RWPE2 (cell line): ENCODE measurements around the gene INTS14.

Source experiments
- ATAC-seq: fragments of 200-7000 bp; cut with Tn5 transposase; 3 replicates; pipeline ENCODE4 v1.9.1; 2021; ENCODE audit warnings: low read depth
- DNase-seq: peaks from one replicate; pipeline ENCODE4 v3.0.0-alpha.2; 2020; ENCODE audit warnings: low spot score
- H3K27ac ChIP-seq: fragments of 450-650 bp; 2 replicates; pipeline ENCODE4 v1.5.1; 2017; ENCODE audit warnings: mild to moderate bottlenecking; ENCODE audit not compliant: poor library complexity, severe bottlenecking
- H3K27me3 ChIP-seq: fragments of 250-450 bp; sonication (Bioruptor Pico); 2 replicates; pipeline ENCODE4 v1.5.1; 2021; ENCODE audit warnings: mild to moderate bottlenecking, moderate library complexity; ENCODE audit not compliant: insufficient read depth, poor library complexity, severe bottlenecking
- H3K36me3 ChIP-seq: fragments of 250-450 bp; sonication (Bioruptor Pico); 2 replicates; pipeline ENCODE4 v1.5.1; 2020; ENCODE audit warnings: low read depth, mild to moderate bottlenecking, moderate library complexity
- H3K4me1 ChIP-seq: fragments of 250-450 bp; sonication (Bioruptor Pico); 2 replicates; pipeline ENCODE4 v1.5.1; 2021; ENCODE audit warnings: mild to moderate bottlenecking, moderate library complexity; ENCODE audit not compliant: insufficient read depth, poor library complexity, severe bottlenecking
- H3K4me3 ChIP-seq: fragments of 250-450 bp; sonication (Bioruptor Pico); 2 replicates; pipeline ENCODE4 v1.5.1; 2021; ENCODE audit warnings: mild to moderate bottlenecking, moderate library complexity; ENCODE audit not compliant: severe bottlenecking
- H3K9me3 ChIP-seq: fragments of 250-450 bp; sonication (Bioruptor Pico); 2 replicates; pipeline ENCODE4 v1.5.1; 2021; ENCODE audit warnings: mild to moderate bottlenecking, moderate library complexity; ENCODE audit not compliant: severe bottlenecking
- CTCF ChIP-seq: fragments of 450-650 bp; IDR thresholded peaks from one replicate; pipeline ENCODE4 v1.5.1; 2017; ENCODE audit warnings: mild to moderate bottlenecking, moderate library complexity; ENCODE audit not compliant: poor library complexity, severe bottlenecking

INTS14 gene

GRCh38 chr15:65532738-65533051 is 78.2 kb downstream of the INTS14 start:
- H3K9me3 ChIP-seq, result no peaks in the 10 kb centered on the region
- H3K27me3 ChIP-seq, result no peaks in the 10 kb centered on the region
- TF ChIP-seq CTCF, result no peak
- peaks cover 36% of the 10 kb centered on the region for H3K4me1 ChIP-seq
- ATAC-seq (peak; percentile 59), DNase-seq (no peak)
- H3K27ac ChIP-seq, result peak overlapping the region; percentile 7
- H3K36me3 ChIP-seq, result peaks cover 23% of the 10 kb centered on the region
- H3K4me3 ChIP-seq, result no peak overlapping the region

- Histone ChIP-seq H3K4me3 (peak within 1 kb of the TSS; percentile 86), H3K27me3 (no peaks in the 10 kb centered on the region), H3K4me1 (peaks cover 36% of the 10 kb centered on the region), H3K27ac (peak within 1 kb of the TSS; percentile 53), H3K36me3 (peaks cover 10% of the 10 kb centered on the region), H3K9me3 (no peaks in the 10 kb centered on the region)
- peak; percentile 89 for ATAC-seq
- peak; percentile 86 for DNase-seq
- no peak for TF ChIP-seq CTCF
Observed at GRCh38 chr15:65530318-65531111, 80.4 kb downstream of the INTS14 start, which contains the start of gene HACD3. HACD3 (plus strand) TSS chr15:65530463; CDS start chr15:65530632, 169 bp downstream.

DNA sequence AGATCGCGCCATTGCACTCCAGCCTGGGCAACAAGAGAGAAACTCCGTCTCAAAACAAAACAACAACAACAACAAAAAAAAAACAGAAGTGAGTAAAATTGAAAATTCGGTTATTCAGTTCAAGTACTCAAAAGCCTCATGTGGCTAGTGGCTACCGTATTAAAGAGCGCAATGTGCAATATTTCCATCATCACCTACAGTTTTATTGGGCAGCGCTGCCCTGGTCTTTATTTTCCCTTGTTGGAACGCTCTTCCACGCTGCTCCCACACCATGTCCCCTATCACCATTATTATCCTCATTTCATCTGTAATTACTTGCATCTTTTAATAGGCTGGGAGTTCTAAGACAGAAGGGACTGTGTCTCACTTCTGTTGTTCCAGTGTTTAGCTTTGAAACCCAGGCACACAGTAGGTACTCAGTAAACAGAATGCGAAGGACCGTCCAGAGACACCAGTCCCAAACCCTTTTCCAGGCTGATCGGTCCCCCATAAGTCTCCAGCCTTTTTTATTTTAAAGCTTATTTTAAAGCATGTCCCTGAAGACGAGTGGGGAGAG is 81.1 kb downstream of the INTS14 start:
- peak overlapping the region; percentile 86 for H3K4me3 ChIP-seq
- TF ChIP-seq CTCF, result no peak
- no peaks in the 10 kb centered on the region for H3K9me3 ChIP-seq
- H3K27me3 ChIP-seq, result no peaks in the 10 kb centered on the region
- ATAC-seq (no peak), DNase-seq (no peak)
- H3K27ac ChIP-seq, result peak overlapping the region; percentile 53
- peaks cover 7% of the 10 kb centered on the region for H3K36me3 ChIP-seq
- H3K4me1 ChIP-seq, result peaks cover 30% of the 10 kb centered on the region
